NCI-H2196 treated with DMSO at 0.1 percent for 48 hours (cell line): ENCODE data around the gene KLK15.

Experiments used
- DNase-seq: peaks from one replicate; lab custom pipeline; 2025; ENCODE audit not compliant: unreplicated experiment; lab: John Stamatoyannopoulos, UW

KLK15 gene, protein sequence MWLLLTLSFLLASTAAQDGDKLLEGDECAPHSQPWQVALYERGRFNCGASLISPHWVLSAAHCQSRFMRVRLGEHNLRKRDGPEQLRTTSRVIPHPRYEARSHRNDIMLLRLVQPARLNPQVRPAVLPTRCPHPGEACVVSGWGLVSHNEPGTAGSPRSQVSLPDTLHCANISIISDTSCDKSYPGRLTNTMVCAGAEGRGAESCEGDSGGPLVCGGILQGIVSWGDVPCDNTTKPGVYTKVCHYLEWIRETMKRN

DNA sequence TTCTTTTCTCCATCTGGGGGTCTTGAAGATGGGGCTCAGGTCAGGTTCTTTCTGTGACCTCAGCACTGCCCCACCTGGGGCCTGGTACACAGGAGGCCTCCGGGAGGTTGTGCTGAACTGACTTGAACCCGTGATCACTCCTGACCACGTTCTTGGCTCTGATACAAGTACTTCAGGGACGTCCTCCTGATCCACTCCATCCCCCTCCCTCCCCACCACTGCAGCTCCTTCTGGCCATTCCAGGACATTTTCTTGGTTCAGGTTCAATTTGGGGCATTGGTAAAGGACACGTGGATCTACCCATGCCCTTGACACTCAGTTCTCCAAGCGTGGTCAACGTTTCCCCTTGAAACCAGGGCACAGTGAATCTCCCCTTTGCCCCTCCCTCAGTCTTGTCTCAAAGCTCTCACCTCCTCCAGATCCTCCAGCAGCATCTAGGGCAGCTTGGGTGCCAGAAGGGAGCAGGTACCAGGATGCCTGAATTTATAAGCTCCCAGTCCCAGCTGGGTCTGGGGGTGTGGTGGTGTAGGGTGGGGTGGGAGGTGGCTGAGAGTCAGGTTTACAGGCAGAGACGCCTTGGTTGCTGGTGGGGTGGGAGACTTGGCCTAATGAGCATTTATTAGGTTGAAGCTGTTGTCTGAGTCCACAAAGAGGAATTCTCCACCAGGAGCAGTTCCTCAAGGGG, at the start of gene KLK15:
TSS of gene KLK15 (minus strand) at position 458 of the 685 bp plus-strand sequence. CDS start 2,082 bp downstream, outside the sequence.
- no peak for DNase-seq

DNA sequence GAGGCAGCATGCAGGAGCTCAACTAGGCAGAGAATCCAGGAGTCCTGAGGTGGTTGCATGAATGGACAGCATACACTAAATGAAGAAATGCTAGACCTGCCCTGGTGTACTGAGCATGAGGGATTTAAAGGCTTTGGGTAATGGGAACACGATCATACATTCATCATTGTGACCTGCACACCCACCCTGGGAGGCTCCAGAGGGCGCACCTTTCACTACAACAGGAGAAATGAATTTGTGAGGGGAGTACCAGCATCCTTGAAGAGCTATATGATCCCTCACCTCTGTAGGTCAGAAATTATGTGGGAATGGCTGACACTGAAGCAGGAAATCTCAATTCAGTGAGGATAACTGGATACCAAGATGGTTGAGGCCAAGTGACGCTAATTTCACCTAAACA, 48.8 kb upstream of the KLK15 start:
- no peak for DNase-seq

DNA sequence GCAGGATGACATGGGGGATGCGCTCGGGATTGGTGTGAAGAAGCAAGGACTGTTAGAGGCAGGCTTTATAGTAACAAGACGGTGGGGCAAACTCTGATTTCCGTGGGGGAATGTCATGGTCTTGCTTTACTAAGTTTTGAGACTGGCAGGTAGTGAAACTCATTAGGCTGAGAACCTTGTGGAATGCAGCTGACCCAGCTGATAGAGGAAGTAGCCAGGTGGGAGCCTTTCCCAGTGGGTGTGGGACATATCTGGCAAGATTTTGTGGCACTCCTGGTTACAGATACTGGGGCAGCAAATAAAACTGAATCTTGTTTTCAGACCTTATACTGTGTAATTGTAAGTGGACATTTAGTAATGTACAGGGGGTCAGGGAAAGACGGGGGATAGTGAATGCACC, 46.9 kb upstream of the KLK15 start:
- DNase-seq, result no peak

DNA sequence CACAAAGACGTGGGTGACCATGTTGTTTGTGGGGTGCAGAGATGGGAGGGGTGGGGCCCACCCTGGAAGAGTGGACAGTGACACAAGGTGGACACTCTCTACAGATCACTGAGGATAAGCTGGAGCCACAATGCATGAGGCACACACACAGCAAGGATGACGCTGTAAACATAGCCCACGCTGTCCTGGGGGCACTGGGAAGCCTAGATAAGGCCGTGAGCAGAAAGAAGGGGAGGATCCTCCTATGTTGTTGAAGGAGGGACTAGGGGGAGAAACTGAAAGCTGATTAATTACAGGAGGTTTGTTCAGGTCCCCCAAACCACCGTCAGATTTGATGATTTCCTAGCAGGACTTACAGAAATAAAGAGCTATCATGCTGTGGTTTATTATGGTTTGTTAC, 45.5 kb upstream of the KLK15 start:
- no peak for DNase-seq

DNA sequence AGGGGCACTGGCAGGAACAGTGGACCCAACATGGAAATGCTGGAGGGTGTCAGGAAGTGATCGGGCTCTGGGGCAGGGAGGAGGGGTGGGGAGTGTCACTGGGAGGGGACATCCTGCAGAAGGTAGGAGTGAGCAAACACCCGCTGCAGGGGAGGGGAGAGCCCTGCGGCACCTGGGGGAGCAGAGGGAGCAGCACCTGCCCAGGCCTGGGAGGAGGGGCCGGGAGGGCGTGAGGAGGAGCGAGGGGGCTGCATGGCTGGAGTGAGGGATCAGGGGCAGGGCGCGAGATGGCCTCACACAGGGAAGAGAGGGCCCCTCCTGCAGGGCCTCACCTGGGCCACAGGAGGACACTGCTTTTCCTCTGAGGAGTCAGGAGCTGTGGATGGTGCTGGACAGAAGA, 44.0 kb upstream of the KLK15 start:
- peak; percentile 8 for DNase-seq

DNA sequence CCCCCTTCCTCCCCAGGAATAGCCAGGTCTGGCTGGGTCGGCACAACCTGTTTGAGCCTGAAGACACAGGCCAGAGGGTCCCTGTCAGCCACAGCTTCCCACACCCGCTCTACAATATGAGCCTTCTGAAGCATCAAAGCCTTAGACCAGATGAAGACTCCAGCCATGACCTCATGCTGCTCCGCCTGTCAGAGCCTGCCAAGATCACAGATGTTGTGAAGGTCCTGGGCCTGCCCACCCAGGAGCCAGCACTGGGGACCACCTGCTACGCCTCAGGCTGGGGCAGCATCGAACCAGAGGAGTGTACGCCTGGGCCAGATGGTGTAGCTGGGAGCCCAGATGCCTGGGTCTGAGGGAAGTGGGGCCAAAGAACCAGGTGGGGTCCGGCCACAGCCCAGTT, 43.1 kb upstream of the KLK15 start:
- DNase-seq, result no peak

DNA sequence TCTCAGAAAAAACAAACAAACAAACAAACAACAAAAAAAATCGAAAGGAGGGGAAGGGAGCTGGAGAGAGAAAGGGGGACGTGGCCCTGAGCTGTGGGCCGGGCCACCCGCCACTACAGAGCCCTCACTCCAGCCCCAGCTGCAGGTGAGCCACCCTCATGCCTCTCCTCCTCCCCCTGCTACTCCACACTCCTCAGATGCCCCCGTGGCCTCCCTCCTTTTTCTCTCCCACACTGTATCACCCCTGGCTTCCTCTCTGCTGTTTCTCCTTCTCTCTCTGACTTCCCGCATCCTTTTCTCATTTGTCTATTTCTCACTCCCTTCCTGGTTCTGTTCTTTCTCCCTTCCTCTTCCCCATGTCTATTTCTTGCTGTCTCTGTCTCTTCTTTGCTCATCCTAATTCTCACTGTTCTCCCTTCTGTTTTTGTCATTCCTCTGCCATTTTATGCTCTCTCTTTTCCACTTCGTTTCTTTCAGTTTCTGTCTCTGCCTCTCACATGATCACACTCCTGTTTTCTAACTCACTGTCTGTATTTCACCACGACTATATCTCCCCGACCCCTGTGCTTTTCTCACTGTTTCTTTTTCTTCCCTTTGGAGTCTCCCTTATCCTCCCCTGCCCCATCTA, 42.5 kb upstream of the KLK15 start:
- no peak for DNase-seq

DNA sequence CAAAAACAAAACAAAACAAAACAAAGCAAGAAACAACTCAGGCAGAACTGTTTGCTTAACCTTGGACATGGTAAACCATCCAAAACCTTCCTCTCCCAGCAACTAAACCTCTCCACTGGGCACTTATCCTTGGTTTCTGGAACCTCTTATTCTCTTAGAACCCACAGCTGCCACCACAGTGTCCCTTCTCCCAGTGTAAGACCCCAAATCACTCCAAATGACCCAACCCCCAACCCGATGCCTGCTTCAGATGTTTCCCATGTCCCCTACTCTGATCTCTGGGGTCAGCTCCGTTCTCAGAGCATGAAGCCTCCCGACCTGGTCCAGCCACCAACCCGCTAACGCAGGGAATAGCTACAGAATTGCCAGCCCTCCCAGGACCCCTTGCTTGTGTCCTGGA, 40.8 kb upstream of the KLK15 start:
- no peak for DNase-seq

DNA sequence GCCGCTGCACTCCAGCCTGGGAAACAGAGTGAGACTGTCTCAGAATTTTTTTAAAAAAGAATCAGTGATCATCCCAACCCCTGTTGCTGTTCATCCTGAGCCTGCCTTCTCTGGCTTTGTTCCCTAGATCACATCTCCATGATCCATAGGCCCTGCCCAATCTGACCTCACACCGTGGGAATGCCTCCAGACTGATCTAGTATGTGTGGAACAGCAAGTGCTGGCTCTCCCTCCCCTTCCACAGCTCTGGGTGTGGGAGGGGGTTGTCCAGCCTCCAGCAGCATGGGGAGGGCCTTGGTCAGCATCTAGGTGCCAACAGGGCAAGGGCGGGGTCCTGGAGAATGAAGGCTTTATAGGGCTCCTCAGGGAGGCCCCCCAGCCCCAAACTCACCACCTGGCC, 39.7 kb upstream of the KLK15 start, which contains the start of gene KLK2:
TSS of gene KLK2 (plus strand) at position 384 of the 400 bp plus-strand sequence. CDS start 35 bp downstream, outside the sequence.
- no peak for DNase-seq

DNA sequence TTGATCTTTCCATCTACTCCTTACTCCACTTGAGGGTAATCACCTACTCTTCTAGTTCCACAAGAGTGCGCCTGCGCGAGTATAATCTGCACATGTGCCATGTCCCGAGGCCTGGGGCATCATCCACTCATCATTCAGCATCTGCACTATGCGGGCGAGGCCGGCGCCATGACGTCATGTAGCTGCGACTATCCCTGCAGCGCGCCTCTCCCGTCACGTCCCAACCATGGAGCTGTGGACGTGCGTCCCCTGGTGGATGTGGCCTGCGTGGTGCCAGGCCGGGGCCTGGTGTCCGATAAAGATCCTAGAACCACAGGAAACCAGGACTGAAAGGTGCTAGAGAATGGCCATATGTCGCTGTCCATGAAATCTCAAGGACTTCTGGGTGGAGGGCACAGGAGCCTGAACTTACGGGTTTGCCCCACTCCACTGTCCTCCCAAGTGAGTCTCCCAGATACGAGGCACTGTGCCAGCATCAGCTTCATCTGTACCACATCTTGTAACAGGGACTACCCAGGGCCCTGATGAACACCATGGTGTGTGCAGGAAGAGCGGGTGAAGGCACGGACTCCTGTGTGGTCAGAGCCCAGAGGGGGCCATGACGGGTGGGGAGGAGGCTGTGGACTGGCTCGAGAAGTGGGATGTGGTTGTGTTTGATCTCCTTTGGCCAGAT, 37.2 kb upstream of the KLK15 start:
- no peak for DNase-seq

DNA sequence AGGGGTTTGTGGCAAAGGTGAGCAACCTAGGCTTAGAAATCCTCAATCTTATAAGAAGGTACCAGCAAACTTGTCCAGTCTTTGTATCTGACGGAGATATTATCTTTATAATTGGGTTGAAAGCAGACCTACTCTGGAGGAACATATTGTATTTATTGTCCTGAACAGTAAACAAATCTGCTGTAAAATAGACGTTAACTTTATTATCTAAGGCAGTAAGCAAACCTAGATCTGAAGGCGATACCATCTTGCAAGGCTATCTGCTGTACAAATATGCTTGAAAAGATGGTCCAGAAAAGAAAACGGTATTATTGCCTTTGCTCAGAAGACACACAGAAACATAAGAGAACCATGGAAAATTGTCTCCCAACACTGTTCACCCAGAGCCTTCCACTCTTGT, 36.1 kb upstream of the KLK15 start:
- no peak for DNase-seq

DNA sequence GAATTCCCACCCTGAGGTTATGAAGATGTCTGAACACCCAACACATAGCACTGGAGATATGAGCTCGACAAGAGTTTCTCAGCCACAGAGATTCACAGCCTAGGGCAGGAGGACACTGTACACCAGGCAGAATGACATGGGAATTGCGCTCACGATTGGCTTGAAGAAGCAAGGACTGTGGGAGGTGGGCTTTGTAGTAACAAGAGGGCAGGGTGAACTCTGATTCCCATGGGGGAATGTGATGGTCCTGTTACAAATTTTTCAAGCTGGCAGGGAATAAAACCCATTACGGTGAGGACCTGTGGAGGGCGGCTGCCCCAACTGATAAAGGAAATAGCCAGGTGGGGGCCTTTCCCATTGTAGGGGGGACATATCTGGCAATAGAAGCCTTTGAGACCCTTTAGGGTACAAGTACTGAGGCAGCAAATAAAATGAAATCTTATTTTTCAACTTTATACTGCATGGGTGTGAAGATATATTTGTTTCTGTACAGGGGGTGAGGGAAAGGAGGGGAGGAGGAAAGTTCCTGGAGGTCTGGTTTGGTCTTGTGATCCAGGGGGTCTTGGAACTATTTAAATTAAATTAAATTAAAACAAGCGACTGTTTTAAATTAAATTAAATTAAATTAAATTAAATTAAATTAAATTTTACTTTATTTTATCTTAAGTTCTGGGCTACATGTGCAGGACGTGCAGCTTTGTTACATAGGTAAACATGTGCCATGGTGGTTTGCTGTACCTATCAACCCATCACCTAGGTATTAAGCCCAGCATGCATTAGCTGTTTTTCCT, 28.3 kb upstream of the KLK15 start:
- no peak for DNase-seq

DNA sequence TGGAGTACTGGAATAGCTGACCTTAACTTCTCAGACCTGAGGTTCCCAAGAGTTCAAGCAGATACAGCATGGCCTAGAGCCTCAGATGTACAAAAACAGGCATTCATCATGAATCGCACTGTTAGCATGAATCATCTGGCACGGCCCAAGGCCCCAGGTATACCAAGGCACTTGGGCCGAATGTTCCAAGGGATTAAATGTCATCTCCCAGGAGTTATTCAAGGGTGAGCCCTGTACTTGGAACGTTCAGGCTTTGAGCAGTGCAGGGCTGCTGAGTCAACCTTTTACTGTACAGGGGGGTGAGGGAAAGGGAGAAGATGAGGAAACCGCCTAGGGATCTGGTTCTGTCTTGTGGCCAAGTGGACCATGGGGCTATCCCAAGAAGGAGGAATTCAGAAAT, 27.6 kb upstream of the KLK15 start:
- no peak for DNase-seq

DNA sequence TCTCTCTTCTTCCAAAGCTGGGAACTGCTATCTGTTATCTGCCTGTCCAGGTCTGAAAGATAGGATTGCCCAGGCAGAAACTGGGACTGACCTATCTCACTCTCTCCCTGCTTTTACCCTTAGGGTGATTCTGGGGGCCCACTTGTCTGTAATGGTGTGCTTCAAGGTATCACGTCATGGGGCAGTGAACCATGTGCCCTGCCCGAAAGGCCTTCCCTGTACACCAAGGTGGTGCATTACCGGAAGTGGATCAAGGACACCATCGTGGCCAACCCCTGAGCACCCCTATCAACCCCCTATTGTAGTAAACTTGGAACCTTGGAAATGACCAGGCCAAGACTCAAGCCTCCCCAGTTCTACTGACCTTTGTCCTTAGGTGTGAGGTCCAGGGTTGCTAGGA, 26.5 kb upstream of the KLK15 start:
- no peak for DNase-seq

DNA sequence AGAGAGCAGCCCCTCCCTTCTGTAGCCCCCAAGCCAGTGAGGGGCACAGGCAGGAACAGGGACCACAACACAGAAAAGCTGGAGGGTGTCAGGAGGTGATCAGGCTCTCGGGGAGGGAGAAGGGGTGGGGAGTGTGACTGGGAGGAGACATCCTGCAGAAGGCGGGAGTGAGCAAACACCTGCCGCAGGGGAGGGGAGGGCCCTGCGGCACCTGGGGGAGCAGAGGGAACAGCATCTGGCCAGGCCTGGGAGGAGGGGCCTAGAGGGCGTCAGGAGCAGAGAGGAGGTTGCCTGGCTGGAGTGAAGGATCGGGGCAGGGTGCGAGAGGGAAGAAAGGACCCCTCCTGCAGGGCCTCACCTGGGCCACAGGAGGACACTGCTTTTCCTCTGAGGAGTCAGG, 25.5 kb upstream of the KLK15 start:
- DNase-seq, result peak; percentile 87

DNA sequence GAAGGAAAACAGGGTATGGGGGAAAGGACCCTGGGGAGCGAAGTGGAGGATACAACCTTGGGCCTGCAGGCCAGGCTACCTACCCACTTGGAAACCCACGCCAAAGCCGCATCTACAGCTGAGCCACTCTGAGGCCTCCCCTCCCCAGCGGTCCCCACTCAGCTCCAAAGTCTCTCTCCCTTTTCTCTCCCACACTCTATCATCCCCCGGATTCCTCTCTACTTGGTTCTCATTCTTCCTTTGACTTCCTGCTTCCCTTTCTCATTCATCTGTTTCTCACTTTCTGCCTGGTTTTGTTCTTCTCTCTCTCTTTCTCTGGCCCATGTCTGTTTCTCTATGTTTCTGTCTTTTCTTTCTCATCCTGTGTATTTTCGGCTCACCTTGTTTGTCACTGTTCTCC, 24.0 kb upstream of the KLK15 start:
- no peak for DNase-seq

DNA sequence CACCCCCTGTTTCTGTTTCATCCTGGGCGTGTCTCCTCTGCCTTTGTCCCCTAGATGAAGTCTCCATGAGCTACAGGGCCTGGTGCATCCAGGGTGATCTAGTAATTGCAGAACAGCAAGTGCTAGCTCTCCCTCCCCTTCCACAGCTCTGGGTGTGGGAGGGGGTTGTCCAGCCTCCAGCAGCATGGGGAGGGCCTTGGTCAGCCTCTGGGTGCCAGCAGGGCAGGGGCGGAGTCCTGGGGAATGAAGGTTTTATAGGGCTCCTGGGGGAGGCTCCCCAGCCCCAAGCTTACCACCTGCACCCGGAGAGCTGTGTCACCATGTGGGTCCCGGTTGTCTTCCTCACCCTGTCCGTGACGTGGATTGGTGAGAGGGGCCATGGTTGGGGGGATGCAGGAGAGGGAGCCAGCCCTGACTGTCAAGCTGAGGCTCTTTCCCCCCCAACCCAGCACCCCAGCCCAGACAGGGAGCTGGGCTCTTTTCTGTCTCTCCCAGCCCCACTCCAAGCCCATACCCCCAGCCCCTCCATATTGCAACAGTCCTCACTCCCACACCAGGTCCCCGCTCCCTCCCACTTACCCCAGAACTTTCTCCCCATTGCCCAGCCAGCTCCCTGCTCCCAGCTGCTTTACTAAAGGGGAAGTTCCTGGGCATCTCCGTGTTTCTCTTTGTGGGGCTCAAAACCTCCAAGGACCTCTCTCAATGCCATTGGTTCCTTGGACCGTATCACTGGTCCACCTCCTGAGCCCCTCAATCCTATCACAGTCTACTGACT, 21.4 kb upstream of the KLK15 start, which contains the start of gene KLK3:
TSS of gene KLK3 (plus strand) at position 280 of the 775 bp plus-strand sequence. CDS start at position 321, 41 bp downstream.
- no peak for DNase-seq

DNA sequence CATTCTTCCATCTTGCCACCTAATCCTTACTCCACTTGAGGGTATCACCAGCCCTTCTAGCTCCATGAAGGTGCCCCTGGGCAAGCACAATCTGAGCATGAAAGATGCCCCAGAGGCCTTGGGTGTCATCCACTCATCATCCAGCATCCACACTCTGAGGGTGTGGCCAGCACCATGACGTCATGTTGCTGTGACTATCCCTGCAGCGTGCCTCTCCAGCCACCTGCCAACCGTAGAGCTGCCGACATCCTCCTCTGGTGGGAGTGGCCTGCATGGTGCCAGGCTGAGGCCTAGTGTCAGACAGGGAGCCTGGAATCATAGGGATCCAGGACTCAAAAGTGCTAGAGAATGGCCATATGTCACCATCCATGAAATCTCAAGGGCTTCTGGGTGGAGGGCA, 18.2 kb upstream of the KLK15 start:
- DNase-seq, result no peak

DNA sequence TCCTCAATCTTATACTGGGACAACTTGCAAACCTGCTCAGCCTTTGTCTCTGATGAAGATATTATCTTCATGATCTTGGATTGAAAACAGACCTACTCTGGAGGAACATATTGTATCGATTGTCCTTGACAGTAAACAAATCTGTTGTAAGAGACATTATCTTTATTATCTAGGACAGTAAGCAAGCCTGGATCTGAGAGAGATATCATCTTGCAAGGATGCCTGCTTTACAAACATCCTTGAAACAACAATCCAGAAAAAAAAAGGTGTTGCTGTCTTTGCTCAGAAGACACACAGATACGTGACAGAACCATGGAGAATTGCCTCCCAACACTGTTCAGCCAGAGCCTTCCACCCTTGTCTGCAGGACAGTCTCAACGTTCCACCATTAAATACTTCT, 17.4 kb upstream of the KLK15 start:
- no peak for DNase-seq

DNA sequence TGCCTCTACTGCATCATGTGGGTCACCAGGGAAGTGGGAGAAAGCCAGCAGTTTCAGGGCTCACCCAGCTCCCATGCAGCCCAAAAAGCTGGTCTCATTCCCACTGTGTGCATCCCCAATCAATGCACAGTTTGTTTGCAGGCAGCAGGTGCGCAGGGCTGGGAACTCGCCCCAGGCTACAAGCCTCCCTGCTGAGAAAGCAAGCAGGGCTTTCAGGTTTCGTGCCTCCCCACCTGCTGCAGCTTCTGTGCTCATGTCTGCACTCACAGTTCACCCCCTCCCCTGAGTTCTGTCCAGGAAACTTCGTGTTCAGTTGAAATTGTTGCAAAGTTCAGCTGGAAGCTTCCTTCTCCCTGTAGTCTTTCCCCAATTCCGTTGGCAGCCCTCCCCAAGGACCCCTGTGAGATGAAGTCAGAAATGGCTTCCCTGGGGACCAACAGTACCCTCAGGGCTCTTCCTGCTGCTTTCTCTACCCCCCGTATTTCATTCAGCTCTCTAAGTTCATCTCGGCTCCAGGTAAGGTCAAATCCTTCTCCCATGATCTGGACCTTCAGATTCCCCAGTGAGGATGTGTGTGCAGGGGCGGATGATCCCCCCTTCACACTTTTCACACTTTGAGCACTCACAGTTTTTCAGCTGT, 11.0 kb upstream of the KLK15 start:
- peak; percentile 28 for DNase-seq
